ENCODE results near the gene ICE2.

GRCh38 chr15:60405399-60405798 is 73.5 kb downstream of the ICE2 start:
- TF ChIP-seq CTCF (IDR thresholded peaks at IDR 0.05; ENCODE audit: low read depth, low read length): no peak
- no peak for TF ChIP-seq EZH2phosphoT487 (IDR thresholded peaks at IDR 0.05; ENCODE audit: low read depth)
